K562 (cell line): ENCODE measurements around the gene SLC25A45.

ENCODE experiments used
- CBFB ChIP-seq: sonication (generic); formaldehyde crosslinking; IDR thresholded peaks from 2 replicates; pipeline ENCODE4 v1.4.0; 2020; ENCODE audit warnings: mild to moderate bottlenecking, missing genetic modification reagents
- CREB1 ChIP-seq, 2 experiments: sonication (generic) in 1 of 2; formaldehyde crosslinking in 1 of 2; IDR thresholded peaks; 2 replicates each; pipeline versions ENCODE4 v1.6.1 to v1.8.0; 2012 to 2022; ENCODE audit warnings: inconsistent platforms in 1 of 2, mild to moderate bottlenecking in 1 of 2, missing genetic modification reagents in 1 of 2, moderate library complexity in 1 of 2
- CTCF ChIP-seq, 3 experiments: IDR thresholded peaks in 2 of 3; conservative IDR thresholded peaks in 1 of 3; 2 replicates each; pipeline ENCODE4 v1.5.1; 2011 to 2012; ENCODE audit warnings: low read length in 3 of 3, mild to moderate bottlenecking in 3 of 3, control low read depth in 2 of 3, improper control_type of control experiment in 1 of 3, inconsistent platforms in 1 of 3, low read depth in 1 of 3, mixed read lengths in 1 of 3, moderate library complexity in 1 of 3; ENCODE audit not compliant: insufficient read depth in 2 of 3
- EP300 ChIP-seq: IDR thresholded peaks from 2 replicates; pipeline ENCODE4 v1.6.1; 2012; ENCODE audit warnings: low read length, improper control_type of control experiment
- GATA2 ChIP-seq: sonication (generic); formaldehyde crosslinking; IDR thresholded peaks from 2 replicates; pipeline ENCODE4 v1.4.0; 2020; ENCODE audit warnings: mild to moderate bottlenecking, missing genetic modification reagents
- HEY1 ChIP-seq: fragments of 250-450 bp; sonication (Bioruptor Pico); IDR thresholded peaks from 2 replicates; pipeline ENCODE4 v1.5.0; 2020; ENCODE audit warnings: mild to moderate bottlenecking, moderate library complexity, borderline replicate concordance
- MNT ChIP-seq, 2 experiments: fragments of 450-650 bp; conservative IDR thresholded peaks; 2 replicates each; pipeline ENCODE4 v1.6.1; 2017; ENCODE audit warnings: mild to moderate bottlenecking in 2 of 2, moderate library complexity in 2 of 2
- NCOA4 ChIP-seq: fragments of 450-650 bp; IDR thresholded peaks from 2 replicates; pipeline ENCODE4 v1.6.1; 2018; ENCODE audit warnings: mild to moderate bottlenecking; ENCODE audit not compliant: partially characterized antibody
- PHF21A ChIP-seq: fragments of 450-650 bp; IDR thresholded peaks from 2 replicates; pipeline ENCODE4 v1.6.1; 2017; ENCODE audit warnings: low read depth, borderline replicate concordance
- POLR2AphosphoS2 ChIP-seq: IDR thresholded peaks from 2 replicates; pipeline ENCODE4 v1.6.1; 2012; ENCODE audit warnings: low read length, improper control_type of control experiment
- PRDM10 ChIP-seq: fragments of 450-650 bp; IDR thresholded peaks from 2 replicates; pipeline ENCODE4 v1.6.1; 2018; ENCODE audit not compliant: partially characterized antibody
- RFX5 ChIP-seq: IDR thresholded peaks from 2 replicates; pipeline ENCODE4 v1.6.1; 2011; ENCODE audit warnings: low read depth, mild to moderate bottlenecking, improper control_type of control experiment, low read length
- YY1 ChIP-seq, 3 experiments: IDR thresholded peaks; 2 replicates each; pipeline ENCODE4 v1.6.1; 2011; ENCODE audit warnings: low read length in 2 of 3, mild to moderate bottlenecking in 2 of 3, moderate library complexity in 2 of 3, borderline replicate concordance in 1 of 3, control low read depth in 1 of 3, low read depth in 1 of 3; ENCODE audit not compliant: insufficient read depth in 3 of 3, insufficient replicate concordance in 2 of 3, control insufficient read depth in 1 of 3, insufficient read length in 1 of 3; ENCODE audit errors: extremely low read depth in 1 of 3

GRCh38 chr11:65388731-65389130, 6.3 kb upstream of the SLC25A45 start:
- TF ChIP-seq YY1 (IDR thresholded peaks at IDR 0.05; ENCODE audit: borderline replicate concordance in 1 of 3, control insufficient read depth in 1 of 3, extremely low read depth in 1 of 3, insufficient read depth in 3 of 3, insufficient read length in 1 of 3, insufficient replicate concordance in 2 of 3, low read depth in 1 of 3, low read length in 2 of 3) = no peak
- TF ChIP-seq CREB1 (IDR thresholded peaks at IDR 0.05) = no peak
- TF ChIP-seq CREB1 (CRISPR knock-in tag; IDR thresholded peaks at IDR 0.05) = no peak
- no peak for TF ChIP-seq PRDM10
- no peak for TF ChIP-seq NCOA4
- TF ChIP-seq HEY1 (CRISPR knock-in tag) = no peak
- no peak for TF ChIP-seq CBFB (CRISPR knock-in tag)
- no peak for TF ChIP-seq MNT (conservative IDR thresholded peaks at IDR 0.05)
- no peak for TF ChIP-seq CTCF (IDR thresholded peaks at IDR 0.05 in 2 of 3, conservative IDR thresholded peaks at IDR 0.05 in 1 of 3; ENCODE audit: insufficient read depth in 2 of 3, low read depth in 1 of 3, low read length in 3 of 3)
- no peak for TF ChIP-seq POLR2AphosphoS2
- no peak for TF ChIP-seq RFX5
- TF ChIP-seq PHF21A = no peak
- TF ChIP-seq GATA2 (CRISPR knock-in tag) = no peak
- TF ChIP-seq EP300 = no peak
